SK-N-SH treated with all-trans-retinoic acid at 6 μM for 48 hours (cell line): Measurements from ENCODE around the gene BTN2A1.

Experiments used
- ATAC-seq: fragments of 200-7000 bp; cut with Tn5 transposase; 3 replicates; pipeline ENCODE4 v1.9.1; 2020; ENCODE audit warnings: mild to moderate bottlenecking, moderate library complexity
- ARNTL ChIP-seq: fragments of 450-650 bp; formaldehyde crosslinking; IDR thresholded peaks from 2 replicates; pipeline ENCODE4 v1.5.0; 2020; ENCODE audit warnings: low read depth, mild to moderate bottlenecking, moderate library complexity, borderline replicate concordance
- BACH2 ChIP-seq: fragments of 250-450 bp; sonication (Bioruptor Pico); IDR thresholded peaks from 2 replicates; pipeline ENCODE4 v1.9.0; 2021; ENCODE audit warnings: mild to moderate bottlenecking, borderline replicate concordance
- CSDC2 ChIP-seq: fragments of 250-450 bp; sonication (Bioruptor Pico); IDR thresholded peaks from 2 replicates; pipeline ENCODE4 v1.5.0; 2020; ENCODE audit warnings: mild to moderate bottlenecking, moderate library complexity
- ESRRG ChIP-seq: fragments of 250-450 bp; sonication (Bioruptor Pico); IDR thresholded peaks from 2 replicates; pipeline ENCODE4 v1.6.1; 2021; ENCODE audit warnings: mild to moderate bottlenecking
- GLIS3 ChIP-seq: fragments of 250-450 bp; sonication (Bioruptor Pico); IDR thresholded peaks from 2 replicates; pipeline ENCODE4 v1.5.0; 2020; ENCODE audit warnings: mild to moderate bottlenecking, moderate library complexity
- ISL1 ChIP-seq: fragments of 250-450 bp; sonication (Bioruptor Pico); IDR thresholded peaks from 2 replicates; pipeline ENCODE4 v2.1.2; 2022; ENCODE audit warnings: mild to moderate bottlenecking, moderate library complexity
- OSR1 ChIP-seq: fragments of 250-450 bp; sonication (Bioruptor Pico); IDR thresholded peaks from 2 replicates; pipeline ENCODE4 v1.8.0; 2022; ENCODE audit warnings: moderate library complexity, mild to moderate bottlenecking, inconsistent platforms
- PATZ1 ChIP-seq: fragments of 250-450 bp; sonication (Bioruptor Pico); IDR thresholded peaks from 2 replicates; pipeline ENCODE4 v1.8.0; 2020; ENCODE audit warnings: mild to moderate bottlenecking, moderate library complexity, borderline replicate concordance
- PPARA ChIP-seq: fragments of 250-450 bp; sonication (Bioruptor Pico); IDR thresholded peaks from 2 replicates; pipeline ENCODE4 v1.5.0; 2020; ENCODE audit warnings: mild to moderate bottlenecking, borderline replicate concordance
- RARB ChIP-seq: fragments of 250-450 bp; sonication (Bioruptor Pico); IDR thresholded peaks from 2 replicates; pipeline ENCODE4 v1.8.0; 2021; ENCODE audit warnings: mild to moderate bottlenecking, moderate library complexity
- SNAI2 ChIP-seq: fragments of 250-450 bp; sonication (Bioruptor Pico); IDR thresholded peaks from 2 replicates; pipeline ENCODE4 v1.5.0; 2020; ENCODE audit warnings: mild to moderate bottlenecking, moderate library complexity
- TCF4 ChIP-seq: fragments of 250-450 bp; sonication (Bioruptor Pico); IDR thresholded peaks from 2 replicates; pipeline ENCODE4 v1.8.0; 2021; ENCODE audit warnings: mild to moderate bottlenecking, moderate library complexity, borderline replicate concordance
- TOX ChIP-seq: fragments of 250-450 bp; sonication (Bioruptor Pico); IDR thresholded peaks from 2 replicates; pipeline ENCODE4 v1.8.0; 2021; ENCODE audit warnings: mild to moderate bottlenecking, moderate library complexity, borderline replicate concordance
- ZFP3 ChIP-seq: fragments of 250-450 bp; sonication (Bioruptor Pico); IDR thresholded peaks from 2 replicates; pipeline ENCODE4 v1.5.0; 2020; ENCODE audit warnings: mild to moderate bottlenecking, moderate library complexity
- ZFP30 ChIP-seq: fragments of 450-650 bp; formaldehyde crosslinking; IDR thresholded peaks from 2 replicates; pipeline ENCODE4 v1.5.0; 2022; ENCODE audit warnings: mild to moderate bottlenecking, moderate library complexity
- ZNF565 ChIP-seq: fragments of 450-650 bp; formaldehyde crosslinking; conservative IDR thresholded peaks from 2 replicates; pipeline ENCODE4 v1.5.0; 2020; ENCODE audit warnings: low read depth, mild to moderate bottlenecking, moderate library complexity
- ZNF70 ChIP-seq: fragments of 450-650 bp; formaldehyde crosslinking; IDR thresholded peaks from 2 replicates; pipeline ENCODE4 v1.5.0; 2020; ENCODE audit warnings: mild to moderate bottlenecking, moderate library complexity
- ZNF8 ChIP-seq: fragments of 450-650 bp; formaldehyde crosslinking; IDR thresholded peaks from 2 replicates; pipeline ENCODE4 v1.5.0; 2020; ENCODE audit warnings: mild to moderate bottlenecking, moderate library complexity
- TF ChIP-seq, protein P1 (sequence below): fragments of 250-450 bp; sonication (Bioruptor Pico); IDR thresholded peaks from 2 replicates; pipeline ENCODE4 v1.5.1; 2021; ENCODE audit warnings: mild to moderate bottlenecking, moderate library complexity
- TF ChIP-seq, protein P2 (sequence below): fragments of 250-450 bp; sonication (Bioruptor Pico); IDR thresholded peaks from 2 replicates; pipeline ENCODE4 v1.5.1; 2020; ENCODE audit warnings: low read depth, mild to moderate bottlenecking, moderate library complexity
- TF ChIP-seq, protein P3 (sequence below): fragments of 250-450 bp; sonication (Bioruptor Pico); IDR thresholded peaks from 2 replicates; pipeline ENCODE4 v1.8.0; 2021; ENCODE audit warnings: low read depth, mild to moderate bottlenecking, moderate library complexity, borderline replicate concordance

The BTN2A1 gene

GRCh38 chr6:26468829-26469228 is 11.1 kb downstream of the BTN2A1 start:
- no peak for ATAC-seq
- TF ChIP-seq TOX (CRISPR knock-in tag) (no peak), CSDC2 (CRISPR knock-in tag) (no peak), PATZ1 (no peak), OSR1 (no peak), SNAI2 (no peak), PPARA (CRISPR knock-in tag) (no peak), ESRRG (CRISPR knock-in tag) (no peak), ISL1 (CRISPR knock-in tag) (no peak), ZNF8 (CRISPR knock-in tag) (no peak), ARNTL (CRISPR knock-in tag) (no peak), RARB (CRISPR knock-in tag) (no peak), BACH2 (CRISPR knock-in tag) (no peak), ZFP30 (CRISPR knock-in tag) (no peak)
- TF ChIP-seq, protein P1, sequence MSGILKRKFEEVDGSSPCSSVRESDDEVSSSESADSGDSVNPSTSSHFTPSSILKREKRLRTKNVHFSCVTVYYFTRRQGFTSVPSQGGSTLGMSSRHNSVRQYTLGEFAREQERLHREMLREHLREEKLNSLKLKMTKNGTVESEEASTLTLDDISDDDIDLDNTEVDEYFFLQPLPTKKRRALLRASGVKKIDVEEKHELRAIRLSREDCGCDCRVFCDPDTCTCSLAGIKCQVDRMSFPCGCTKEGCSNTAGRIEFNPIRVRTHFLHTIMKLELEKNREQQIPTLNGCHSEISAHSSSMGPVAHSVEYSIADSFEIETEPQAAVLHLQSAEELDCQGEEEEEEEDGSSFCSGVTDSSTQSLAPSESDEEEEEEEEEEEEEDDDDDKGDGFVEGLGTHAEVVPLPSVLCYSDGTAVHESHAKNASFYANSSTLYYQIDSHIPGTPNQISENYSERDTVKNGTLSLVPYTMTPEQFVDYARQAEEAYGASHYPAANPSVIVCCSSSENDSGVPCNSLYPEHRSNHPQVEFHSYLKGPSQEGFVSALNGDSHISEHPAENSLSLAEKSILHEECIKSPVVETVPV, result no peak
- TF ChIP-seq, all 23 proteins: peak for 0

DNA sequence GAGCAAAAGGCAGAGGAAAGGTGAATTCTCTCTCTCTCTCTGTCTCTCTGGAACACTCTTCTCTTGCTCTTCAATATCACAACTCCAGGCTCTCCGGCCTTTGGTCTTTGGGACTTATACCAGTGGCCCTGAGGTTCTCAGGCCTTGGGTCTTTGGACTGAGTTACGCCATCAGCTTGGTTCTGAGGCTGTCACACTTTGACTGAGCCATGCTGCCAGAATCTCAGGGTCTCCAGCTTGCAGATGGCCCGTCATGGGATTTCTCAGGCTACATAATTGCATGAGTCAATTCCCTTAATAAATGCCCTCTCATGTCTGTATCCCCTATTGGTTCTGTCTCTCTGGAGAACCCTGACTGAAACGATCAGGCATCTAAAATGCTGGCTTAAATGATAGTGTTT is 12.9 kb downstream of the BTN2A1 start:
- no peak for ATAC-seq
- TF ChIP-seq, protein P1, result no peak
- TF ChIP-seq GLIS3 (CRISPR knock-in tag), result no peak
- TF ChIP-seq PATZ1, result no peak
- TF ChIP-seq OSR1, result no peak
- no peak for TF ChIP-seq PPARA (CRISPR knock-in tag)
- no peak for TF ChIP-seq ZNF8 (CRISPR knock-in tag)
- no peak for TF ChIP-seq ISL1 (CRISPR knock-in tag)
- no peak for TF ChIP-seq RARB (CRISPR knock-in tag)
- TF ChIP-seq ZNF70 (CRISPR knock-in tag), result no peak
- no peak for TF ChIP-seq ZNF565 (CRISPR knock-in tag)
- TF ChIP-seq, protein P2, sequence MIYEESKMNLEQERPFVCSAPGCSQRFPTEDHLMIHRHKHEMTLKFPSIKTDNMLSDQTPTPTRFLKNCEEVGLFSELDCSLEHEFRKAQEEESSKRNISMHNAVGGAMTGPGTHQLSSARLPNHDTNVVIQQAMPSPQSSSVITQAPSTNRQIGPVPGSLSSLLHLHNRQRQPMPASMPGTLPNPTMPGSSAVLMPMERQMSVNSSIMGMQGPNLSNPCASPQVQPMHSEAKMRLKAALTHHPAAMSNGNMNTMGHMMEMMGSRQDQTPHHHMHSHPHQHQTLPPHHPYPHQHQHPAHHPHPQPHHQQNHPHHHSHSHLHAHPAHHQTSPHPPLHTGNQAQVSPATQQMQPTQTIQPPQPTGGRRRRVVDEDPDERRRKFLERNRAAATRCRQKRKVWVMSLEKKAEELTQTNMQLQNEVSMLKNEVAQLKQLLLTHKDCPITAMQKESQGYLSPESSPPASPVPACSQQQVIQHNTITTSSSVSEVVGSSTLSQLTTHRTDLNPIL (CRISPR knock-in tag), result no peak
- TF ChIP-seq ZFP3, result no peak
- TF ChIP-seq TOX (CRISPR knock-in tag), result no peak

- TF ChIP-seq, protein P3, sequence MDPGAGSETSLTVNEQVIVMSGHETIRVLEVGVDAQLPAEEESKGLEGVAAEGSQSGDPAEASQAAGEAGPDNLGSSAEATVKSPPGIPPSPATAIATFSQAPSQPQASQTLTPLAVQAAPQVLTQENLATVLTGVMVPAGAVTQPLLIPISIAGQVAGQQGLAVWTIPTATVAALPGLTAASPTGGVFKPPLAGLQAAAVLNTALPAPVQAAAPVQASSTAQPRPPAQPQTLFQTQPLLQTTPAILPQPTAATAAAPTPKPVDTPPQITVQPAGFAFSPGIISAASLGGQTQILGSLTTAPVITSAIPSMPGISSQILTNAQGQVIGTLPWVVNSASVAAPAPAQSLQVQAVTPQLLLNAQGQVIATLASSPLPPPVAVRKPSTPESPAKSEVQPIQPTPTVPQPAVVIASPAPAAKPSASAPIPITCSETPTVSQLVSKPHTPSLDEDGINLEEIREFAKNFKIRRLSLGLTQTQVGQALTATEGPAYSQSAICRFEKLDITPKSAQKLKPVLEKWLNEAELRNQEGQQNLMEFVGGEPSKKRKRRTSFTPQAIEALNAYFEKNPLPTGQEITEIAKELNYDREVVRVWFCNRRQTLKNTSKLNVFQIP (CRISPR knock-in tag), result no peak
- TF ChIP-seq GLIS3 (CRISPR knock-in tag) (no peak), PATZ1 (no peak), ESRRG (CRISPR knock-in tag) (no peak), TOX (CRISPR knock-in tag) (no peak), ZFP3 (no peak), ZFP30 (CRISPR knock-in tag) (no peak), TCF4 (CRISPR knock-in tag) (no peak), PPARA (CRISPR knock-in tag) (no peak), ZNF8 (CRISPR knock-in tag) (no peak), BACH2 (CRISPR knock-in tag) (no peak), ARNTL (CRISPR knock-in tag) (no peak)
- TF ChIP-seq, protein P2 (CRISPR knock-in tag), result no peak
- TF ChIP-seq, protein P1, result no peak
- no peak for ATAC-seq
Measured at GRCh38 chr6:26471970-26472369, 14.2 kb downstream of the BTN2A1 start.
